Activated T-helper 1 cell treated with Interleukin-2 at 50 U/mL for 16 hours (primary cell): Measurements from ENCODE around the gene RAB1B.

Source experiments
- DNase-seq: peaks from one replicate; pipeline ENCODE4 v3.0.0-alpha.2; 2020; ENCODE audit warnings: low read depth

RAB1B gene

DNA sequence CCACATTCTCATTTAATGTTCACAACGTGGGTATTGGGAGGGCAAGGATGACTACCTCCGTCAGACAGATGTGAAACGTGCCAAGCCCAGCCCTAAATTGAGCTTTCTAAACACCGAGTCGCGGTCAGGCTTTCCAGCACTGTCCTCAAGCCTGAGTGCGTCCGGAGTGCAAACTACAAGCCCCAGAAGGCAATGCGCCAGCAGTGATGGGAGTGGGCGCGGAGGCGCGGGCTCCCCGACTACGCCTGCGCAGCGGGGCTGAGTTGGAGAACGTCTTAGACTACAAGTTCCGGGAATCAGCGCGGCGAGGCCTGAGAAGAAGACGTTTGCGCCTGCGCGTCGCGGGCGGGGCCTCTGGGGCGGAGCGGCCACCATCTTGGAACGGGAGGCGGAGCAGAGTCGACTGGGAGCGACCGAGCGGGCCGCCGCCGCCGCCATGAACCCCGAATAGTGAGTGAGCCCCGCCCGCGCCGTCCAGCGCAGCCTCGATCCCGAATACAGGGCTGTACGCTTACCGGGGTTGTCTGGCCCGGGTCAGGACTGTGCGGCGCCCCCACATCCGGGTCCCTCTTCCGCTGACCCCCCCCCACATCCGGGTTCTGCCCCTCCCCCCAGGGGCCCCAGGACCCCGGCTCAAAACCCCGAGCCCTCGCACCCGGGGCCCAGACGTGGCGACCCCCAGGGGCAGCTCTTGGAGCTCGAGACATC lies at the start of gene RAB1B:
RAB1B (plus strand) TSS at position 396 of the 708 bp plus-strand sequence; CDS start at position 437, 41 bp downstream.
- DNase-seq: peak; percentile 100

DNA sequence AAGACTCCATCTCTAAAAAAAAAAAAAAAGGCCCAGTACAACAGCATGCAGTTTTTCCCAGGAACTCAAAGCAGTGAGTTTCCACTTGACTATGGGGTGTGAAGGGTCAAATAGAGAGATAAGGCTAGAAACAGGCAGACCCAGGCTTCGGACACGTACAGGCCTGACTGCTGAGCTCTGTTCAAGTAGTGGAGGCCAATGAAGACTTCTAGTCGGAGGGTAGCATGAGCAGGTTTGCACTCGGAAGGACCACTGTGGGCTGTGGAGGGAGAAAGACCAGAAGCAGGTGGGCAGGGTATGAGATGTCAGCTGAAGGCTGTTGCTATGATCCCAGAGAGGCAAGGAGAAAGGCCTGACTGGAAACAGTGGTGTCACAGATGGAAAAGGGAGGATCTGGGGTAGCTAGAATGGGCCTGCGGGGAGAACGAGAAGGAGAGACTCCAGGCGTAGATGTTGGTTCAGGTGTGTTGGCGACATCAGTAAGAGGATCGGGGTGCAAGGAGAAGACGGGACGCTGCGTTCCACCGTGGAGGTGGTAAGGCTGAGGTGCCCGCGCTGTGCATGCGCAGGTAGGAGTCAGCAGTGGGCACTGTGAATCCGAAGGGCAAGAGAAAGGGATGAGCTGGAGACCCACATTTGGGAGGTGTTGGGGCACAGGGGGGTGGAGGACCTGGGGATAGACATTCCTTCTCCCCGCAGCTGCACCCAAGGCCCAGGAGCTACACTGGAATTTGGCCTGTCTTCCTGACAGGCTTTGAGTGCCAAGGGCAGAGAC lies 49.4 kb upstream of the RAB1B start:
- DNase-seq: no peak

DNA sequence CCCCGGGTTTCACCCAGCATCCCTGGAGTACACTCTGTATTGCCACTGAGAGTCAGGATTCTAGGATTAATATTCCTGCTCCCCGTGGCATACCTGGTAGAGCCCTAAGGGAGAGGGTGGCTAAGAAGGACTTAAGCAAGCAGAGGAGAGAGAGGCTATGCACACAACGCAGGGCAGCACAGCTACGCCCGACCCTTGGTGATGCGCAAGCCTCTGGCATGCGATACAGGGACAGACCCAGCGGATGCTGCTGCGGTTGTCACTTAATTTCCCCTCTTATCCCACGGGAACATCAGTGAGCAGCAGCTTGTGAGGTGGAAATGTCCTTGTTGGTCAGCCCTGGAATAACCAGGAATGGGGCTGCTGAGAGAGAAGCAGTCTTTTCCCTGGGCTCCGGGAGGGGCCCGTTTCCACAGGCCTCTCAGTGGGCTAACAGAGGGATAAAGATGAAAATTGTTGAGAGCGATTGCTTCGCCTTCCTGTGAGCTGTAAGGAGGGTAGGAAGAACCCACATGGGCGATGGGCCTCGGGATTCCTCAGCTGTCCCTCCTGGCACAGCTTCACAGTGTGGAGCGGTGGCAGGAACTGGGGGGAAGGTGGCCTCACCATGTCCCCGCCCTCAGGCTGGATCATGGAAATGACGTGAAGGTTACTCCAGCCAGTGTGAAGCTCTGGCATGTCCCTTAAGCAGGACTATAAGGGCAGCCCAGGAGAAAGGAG lies 48.4 kb upstream of the RAB1B start:
- no peak for DNase-seq

DNA sequence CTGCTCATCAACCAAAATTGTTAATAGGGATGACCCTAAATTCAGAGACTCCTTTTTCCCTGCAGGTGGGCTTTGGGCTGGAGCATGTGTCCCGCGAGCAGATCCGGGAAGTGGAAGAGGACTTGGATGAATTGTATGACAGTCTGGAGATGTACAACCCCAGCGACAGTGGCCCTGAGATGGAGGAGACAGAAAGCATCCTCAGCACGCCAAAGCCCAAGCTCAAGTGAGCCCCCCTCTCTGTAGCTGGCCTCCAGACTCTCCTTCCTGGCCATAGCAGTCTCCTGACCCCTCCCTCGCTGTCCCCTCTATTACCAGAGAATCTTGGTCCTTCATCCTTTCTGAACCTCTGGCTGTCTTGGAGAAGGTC lies 47.9 kb upstream of the RAB1B start:
- no peak for DNase-seq

DNA sequence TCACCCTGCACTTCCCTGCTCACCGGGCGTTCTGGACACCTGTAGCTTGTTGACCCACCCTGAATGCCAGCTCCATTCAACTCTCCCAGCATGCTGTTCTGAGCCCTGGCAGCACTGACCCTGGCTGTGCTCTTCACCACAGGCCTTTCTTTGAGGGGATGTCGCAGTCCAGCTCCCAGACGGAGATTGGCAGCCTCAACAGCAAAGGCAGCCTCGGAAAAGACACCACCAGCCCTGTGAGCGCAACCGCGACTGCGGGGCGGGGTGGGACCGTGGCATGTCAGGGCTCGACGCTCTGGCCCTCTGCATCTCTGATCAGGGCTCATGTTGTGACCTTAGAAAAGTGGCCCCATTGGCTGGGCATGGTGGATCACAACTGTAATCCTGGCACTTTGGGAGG lies 47.4 kb upstream of the RAB1B start:
- DNase-seq: no peak

DNA sequence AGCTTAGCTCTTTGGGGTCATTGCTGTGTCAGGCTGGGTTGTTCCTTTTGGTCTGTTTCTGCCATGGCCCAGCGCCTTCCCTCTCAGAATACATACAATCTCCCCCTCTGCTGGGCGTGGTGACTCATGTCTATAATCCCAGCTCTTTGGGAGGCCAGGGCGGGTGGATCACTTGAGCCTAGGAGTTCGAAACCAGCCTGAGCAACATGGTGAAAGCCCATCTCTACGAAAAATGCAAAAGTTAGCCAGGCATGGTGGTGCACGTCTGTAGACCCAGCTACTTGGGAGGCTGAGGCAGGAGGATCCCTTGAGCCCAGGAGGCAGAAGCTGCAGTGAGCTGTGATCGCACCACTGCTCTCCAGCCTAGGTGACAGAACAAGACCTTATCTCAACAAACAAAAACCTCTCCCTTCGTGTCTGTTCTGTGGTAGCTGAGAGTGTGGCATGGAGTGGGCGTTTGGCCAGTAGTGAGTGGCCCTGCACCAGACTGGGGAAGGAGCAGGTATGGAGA lies 46.7 kb upstream of the RAB1B start:
- no peak for DNase-seq

DNA sequence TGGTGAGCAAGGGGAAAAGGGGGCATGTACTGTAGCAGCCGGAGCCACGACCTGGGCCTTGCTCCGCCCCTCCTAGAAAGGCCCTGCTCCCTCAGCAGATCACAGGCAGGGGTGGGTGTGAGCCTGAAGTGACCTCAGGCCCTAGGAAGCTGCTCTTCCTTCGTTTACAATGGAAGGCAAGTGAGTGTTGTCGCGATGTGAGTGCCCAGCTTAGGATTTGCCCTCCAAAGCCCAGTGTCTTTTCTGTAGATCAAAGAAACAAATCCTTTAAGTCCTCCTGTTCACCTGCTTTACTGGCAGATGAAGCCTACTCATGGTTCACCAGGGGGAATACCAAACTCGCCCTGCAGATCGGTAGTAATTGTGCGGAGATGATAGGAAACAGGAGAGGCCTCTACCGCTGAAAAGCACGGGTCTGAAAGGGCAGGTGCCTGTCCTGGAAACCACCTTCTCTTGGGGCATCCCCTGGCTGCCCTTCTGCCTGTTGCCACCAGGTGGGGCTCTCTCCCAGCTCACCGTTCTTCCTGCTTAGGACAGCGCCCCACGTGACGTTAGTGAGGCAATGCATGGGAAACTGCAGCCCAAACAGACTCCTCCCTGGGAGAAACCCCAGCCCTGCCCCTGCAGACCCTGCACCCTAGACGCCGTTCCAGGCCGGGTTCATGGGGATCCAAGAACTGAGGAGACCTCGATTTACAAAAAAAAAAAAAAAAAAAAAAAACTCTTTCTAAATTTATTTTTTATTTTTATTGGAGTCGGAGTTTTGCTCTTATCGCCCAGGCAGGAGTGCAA lies 45.9 kb upstream of the RAB1B start:
- DNase-seq: peak; percentile 82

DNA sequence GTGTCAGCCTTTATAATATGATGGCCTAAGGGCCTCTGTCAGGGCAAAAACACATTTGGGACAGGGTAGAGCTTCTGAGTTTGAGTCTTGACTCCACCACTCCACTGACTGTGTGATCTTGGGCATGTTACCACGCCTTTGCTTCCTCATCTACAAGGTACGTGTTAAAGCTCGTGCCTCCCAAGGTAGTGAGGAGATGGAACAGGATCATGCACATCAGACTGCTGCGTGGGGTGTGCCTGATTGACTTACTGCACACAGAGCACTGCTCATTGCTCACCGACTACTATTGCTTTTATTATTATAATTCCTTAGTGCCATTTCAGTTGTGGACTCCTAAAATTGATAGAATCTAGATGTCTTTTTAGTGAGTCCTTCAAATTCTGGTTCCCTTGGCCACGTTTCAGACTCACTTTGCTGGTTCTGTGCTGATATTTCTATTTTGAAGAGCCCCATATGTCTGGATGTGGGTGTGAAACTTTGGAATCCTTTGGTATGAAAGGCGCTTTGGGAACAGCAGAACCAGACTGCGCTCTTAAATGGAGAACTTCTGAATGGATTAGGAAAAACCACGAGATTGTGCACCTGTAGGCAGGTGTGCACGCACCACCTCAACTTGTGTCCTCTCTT lies 44.1 kb upstream of the RAB1B start:
- no peak for DNase-seq

DNA sequence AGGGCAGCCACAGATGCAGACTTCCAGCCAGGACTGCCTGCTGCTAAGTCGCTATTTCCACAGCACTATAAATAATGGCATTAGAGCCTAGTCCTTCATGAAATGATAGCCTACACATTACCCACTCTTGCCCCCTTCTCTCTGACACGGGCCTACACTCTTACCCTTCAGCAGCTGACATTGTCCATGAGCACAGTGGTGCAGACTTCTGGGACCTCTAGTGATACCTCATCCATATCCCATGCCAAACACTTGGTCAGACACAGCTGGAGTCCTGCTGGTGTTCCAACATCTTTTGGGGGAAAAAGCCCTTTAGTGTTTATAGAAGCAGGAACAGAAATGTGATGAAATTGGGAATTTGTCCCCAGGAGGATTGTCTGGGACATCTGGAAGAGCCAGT lies 43.4 kb upstream of the RAB1B start:
- DNase-seq: no peak

DNA sequence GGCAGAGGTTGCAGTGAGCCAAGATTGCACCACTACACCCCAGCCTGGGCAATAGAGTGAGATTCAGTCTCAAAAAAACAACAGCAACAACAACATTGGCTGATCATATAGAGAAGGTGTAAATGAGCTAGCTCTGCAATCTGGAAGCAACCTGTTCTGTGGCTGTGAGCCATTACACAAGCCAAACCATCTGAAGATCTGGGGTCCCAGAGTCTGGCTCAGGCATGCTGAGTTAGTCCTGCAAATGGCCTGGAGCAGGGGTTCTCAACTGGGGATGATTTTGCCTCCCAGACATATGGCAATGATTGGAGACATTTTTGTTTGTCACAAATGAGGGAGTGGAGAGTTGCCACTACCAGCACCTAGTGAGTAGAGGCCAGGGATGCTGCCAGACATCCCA lies 42.3 kb upstream of the RAB1B start:
- no peak for DNase-seq

DNA sequence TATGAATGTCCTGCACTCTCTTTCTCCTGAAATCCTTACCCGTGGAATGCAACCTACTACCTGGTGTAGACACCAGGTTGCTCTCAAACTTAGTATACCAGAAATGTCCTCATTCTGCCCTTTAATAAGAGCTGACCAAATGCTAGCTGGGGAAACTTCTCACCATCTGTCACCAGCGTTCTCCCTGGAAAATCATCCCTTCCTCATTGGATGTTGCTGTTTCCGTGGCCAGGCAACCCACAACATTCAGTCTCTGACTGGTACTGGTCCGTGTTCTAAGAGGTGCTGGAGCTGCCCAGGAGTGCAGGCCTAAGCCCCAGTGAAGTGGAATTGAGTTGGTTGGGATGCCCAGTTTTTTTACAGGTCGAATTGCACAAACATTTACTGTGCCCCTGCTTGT lies 40.7 kb upstream of the RAB1B start:
- no peak for DNase-seq

DNA sequence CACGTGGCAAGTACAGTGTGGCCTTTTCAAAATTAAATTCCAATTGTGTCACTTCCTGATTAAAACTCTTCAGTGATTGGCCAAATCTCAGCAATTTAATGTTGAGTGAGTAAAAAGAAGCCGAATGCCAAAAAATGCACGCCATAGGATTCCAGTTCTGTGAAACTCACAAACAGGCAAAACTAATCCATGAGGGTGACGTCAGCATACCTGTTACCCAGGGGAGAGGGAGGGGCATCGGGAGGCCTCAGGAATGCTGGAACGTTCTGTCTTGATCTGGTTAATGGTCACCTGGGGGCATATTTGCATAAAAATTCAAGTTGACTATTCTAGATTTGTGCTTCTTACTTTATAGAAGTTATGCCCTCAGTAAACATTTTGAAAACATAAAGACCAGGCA lies 39.9 kb upstream of the RAB1B start:
- no peak for DNase-seq

DNA sequence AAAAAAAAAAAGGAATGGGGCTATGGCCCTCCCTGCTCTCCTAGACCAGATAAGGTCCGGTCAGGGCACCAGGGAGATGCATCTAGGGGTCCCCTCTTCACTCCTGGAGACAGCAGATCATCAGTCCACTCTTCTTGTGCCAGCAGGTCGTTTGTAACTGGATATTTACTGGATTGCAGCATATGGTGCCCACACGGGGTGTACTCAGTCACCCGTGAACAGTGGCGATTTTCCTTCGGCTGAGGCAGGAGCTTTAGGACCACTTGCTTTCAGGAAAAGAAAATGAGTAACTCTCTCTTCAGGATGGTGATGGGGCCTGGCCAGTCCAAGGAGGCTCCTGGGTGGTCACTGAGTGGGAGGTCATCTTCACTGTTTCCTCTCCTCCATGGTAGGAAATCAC lies 38.3 kb upstream of the RAB1B start:
- DNase-seq: no peak

DNA sequence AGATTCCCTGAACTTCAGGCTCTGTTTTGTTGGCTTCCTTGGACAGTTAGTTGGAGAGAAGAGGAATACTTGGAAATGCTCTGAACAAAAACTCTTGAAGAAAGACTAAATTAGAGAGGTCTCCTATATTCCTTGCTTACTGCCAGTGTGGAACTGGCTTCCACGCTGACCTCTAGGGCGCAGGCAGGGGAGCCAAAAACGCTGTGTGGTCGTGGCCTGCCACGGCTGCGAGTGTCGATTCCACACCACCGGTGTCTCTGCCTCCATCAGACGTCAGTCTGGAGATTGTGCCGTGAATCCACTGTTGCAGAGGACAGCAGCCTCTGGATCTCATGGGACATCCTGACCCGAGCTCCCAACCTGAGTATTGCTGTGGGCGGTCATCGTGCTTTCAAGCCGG lies 37.5 kb upstream of the RAB1B start:
- no peak for DNase-seq

DNA sequence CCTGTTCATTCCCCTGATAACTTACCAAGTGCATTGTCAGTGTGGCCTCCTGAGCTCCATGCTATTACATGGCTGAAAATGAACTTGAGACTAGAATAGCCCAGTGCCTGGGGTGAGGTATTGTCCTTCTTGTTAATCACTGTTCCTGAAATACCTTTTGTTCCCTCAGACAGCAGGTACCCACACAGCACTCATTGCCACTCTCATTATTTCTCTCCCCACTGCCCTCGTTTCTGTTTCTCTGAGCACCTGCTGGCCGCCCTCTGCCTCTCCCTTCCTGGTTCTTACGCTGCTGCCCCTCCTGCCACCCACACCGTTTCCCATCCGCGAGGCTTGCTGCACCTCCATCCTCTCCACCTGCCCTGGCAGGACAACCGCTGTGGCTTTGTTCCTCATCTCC lies 36.9 kb upstream of the RAB1B start:
- no peak for DNase-seq

DNA sequence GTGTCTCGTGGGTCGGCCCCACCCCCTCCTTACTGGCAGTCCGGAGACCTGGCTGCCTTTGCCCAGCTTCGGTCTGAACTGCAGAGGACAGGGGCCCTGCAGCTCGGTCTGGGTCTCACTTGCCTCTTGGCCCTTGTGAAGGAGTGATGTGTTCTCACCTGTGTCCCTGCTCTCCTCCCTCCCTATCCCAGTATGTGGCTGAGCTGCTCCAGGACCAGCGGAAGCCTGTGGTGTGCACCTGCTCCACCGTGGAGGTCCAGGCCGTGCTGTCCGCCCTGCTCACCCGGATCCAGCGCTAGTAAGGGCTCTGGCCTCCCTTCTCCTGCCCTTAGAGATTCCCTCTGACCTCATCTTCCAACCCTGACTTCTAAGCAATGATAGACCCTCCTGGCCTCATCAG lies 35.7 kb upstream of the RAB1B start:
- DNase-seq: no peak

DNA sequence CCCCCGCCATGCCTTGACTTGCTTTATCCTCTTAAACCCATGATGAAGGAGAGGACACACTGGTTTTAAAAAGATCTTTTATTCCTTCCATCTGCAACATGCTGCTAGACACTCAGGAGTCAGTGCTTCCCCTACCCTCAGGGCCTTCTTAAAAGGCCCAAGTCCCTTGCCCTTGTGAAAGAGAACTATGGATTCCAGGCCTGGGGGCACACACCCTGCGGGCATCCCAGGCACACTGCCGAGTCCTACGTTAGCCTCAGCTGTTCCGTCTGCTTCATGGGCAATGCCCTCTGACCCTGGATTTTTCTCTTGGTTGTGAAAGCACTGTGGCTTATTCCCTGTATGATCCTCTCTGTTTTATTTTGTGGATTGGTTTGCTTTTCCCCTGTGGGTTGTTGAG lies 35.1 kb upstream of the RAB1B start:
- DNase-seq: no peak

DNA sequence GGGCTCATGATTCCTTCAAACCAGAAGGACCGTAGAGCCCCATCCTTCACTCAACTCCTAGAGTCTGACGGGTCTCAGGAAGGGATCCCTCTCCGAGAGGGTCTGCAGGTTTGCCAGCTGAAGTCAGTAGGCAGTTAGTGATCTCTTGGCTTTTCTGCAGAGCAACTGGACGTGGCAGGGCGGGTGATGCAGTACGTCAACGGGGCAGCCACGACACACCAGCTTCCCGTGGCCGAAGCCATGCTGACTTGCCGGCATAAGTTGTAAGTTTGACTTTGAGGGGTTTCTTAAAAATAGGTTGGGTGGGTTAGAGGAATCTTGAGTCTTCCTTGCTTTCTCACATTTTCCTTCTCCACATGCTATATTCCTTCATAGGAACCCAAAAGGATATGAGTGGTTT lies 33.3 kb upstream of the RAB1B start:
- no peak for DNase-seq

DNA sequence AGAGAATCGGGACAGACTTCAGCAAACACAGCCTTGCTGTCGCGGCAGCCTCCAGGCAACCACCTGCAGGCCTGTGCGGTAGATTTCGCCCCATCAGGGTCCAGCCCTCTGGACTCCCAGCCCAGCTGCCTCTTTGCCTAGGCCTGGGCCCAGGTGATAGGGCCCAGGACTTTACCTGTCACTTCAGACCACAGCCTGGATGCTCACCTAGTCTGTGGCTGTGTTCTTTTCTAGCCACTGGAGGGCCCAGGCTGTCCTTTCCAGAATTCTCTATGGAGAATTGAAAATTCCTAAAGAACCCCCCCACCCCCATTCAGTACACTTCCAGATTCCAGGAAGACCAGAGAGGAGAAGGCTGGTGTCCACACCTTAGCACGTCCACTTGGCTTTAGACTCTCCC lies 30.6 kb upstream of the RAB1B start:
- no peak for DNase-seq

DNA sequence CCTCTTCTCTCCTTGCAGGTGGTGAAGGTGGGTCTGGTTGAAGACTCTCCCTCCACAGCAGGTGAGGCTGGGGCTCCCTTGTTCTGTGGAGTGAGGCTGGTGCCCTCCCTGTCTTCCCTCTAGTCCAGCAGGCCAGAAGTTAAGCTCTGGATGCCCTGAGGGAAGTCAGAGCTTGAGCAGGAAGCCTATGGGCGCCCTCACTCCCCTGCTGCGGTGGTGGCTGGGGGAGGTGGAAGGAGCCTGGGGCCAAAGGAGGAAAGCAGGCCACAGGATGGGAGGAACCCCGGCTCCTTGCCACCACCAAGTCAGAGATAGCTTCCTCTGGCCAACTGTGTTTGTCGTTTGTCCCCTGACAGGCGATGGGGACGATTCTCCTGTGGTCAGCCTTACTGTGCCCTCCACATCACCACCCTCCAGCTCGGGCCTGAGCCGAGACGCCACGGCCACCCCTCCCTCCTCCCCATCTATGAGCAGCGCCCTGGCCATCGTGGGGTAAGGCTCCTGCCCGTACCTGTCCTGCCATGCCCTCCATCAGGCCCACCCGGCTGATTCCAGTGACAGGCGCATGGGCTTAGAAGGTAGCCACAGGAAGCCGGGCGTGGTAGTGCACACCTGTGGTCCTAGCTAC lies 29.5 kb upstream of the RAB1B start:
- no peak for DNase-seq

DNA sequence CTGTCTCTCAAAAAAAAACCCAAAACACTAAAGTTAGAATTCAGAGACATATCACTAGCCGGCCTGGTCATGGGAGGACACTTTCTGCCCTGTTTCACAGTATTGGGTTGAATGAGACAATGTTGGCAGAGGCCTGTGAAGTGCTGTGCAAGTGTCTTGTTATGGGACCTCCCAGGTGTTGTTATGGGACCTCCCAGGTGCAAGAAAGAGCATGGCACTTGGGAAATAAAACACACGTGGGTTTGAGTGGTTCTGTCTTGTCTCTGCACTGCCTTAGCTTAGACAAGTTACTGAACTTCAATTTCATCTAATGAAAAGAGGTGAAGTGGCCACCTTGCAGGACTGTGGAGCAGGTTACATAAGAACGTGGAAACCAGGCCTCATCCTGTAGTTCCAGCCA lies 28.9 kb upstream of the RAB1B start:
- no peak for DNase-seq
